ENCODE data around the gene NRBF2. TPM values are rescaled to one million over a fixed set of nuclear protein-coding genes. Genes with fewer than 3 reads are reported as not detected.
"Not testable (repeated sequence)": the region's sequence is repeated elsewhere in the genome, so short reads cannot be mapped to it uniquely, and the experiment has no call there.

NRBF2 gene
- 44.9 and 56.9 TPM in 2 replicates for total RNA-seq (2022)
- Bru-seq, nascent RNA, result percentile 92 among the genes with signal in this experiment
- percentile 85 among the genes with signal in this experiment for BruChase-seq, experiment 1, labeled RNA remaining after a 6-hour chase
- percentile 94 among the genes with signal in this experiment for BruChase-seq, experiment 2, labeled RNA remaining after a 2-hour chase
- long read RNA-seq, transcript NRBF2-201 (4 exons, 1,853 nt), result major isoform, 232 of 256 reads
- long read RNA-seq, partial matches to known transcripts, result 1 of 256 reads
- long read RNA-seq, other reads (novel, unspliced or antisense), result 22 of 256 reads

- DNase-seq (ENCODE audit: unreplicated experiment), result peak; percentile 98
- peaks cover 6% of the 10 kb centered on the region for H3K4me1 Mint-ChIP-seq (ENCODE audit: insufficient read depth, unreplicated experiment)
- intact Hi-C loops (cut with micrococcal nuclease), result loop anchor here (1.0 to 2.0 kb wide), 2 partner anchors 19 to 48 kb away; no protein-coding TSS in a partner anchor
- POLR2A ChIA-PET, result interaction anchor here (0.6 to 7.8 kb wide), 26 partner anchors 8 to 902 kb away, joined by 3 to 154 read pairs (median 4); partner anchors contain the start of genes ADO and EGR2
- peak; percentile 18 for TF ChIP-seq CTCF (IDR thresholded peaks at IDR 0.05; ENCODE audit: unreplicated experiment)
- no TSS peak for BruUV-seq (replicated peaks)
- H3K9me3 Mint-ChIP-seq (ENCODE audit: unreplicated experiment), result no peaks in the 10 kb centered on the region
- no peaks in the 10 kb centered on the region for H3K27me3 Mint-ChIP-seq (ENCODE audit: insufficient read depth, unreplicated experiment)
- H3K4me3 Mint-ChIP-seq (ENCODE audit: unreplicated experiment), result peak within 1 kb of the TSS; percentile 86
- H3K36me3 Mint-ChIP-seq (ENCODE audit: insufficient read depth, unreplicated experiment), result peaks cover 4% of the 10 kb centered on the region
- CTCF ChIA-PET, result interaction anchor here (1.2 to 2.6 kb wide), 5 partner anchors 17 to 43 kb away, joined by 3 to 10 read pairs (median 7); no protein-coding TSS in a partner anchor
- H3K27ac Mint-ChIP-seq (ENCODE audit: low read depth, unreplicated experiment), result peak within 1 kb of the TSS; percentile 86
Measured at GRCh38 chr10:63133056-63133820, at the start of gene NRBF2. Gene NRBF2 (plus strand): TSS chr10:63133328. CDS start chr10:63133471, 143 bp downstream.

GRCh38 chr10:63083406-63083805 lies 49.7 kb upstream of the NRBF2 start:
- H3K4me3 Mint-ChIP-seq (ENCODE audit: unreplicated experiment); DNase-seq (ENCODE audit: unreplicated experiment): not testable (repeated sequence)
- POLR2A ChIA-PET, result interaction anchor here (0.7 to 1.7 kb wide), 3 partner anchors 50 to 473 kb away, joined by 3 to 6 read pairs (median 3); partner anchors contain the start of gene NRBF2

GRCh38 chr10:63083904-63084689 lies 49.0 kb upstream of the NRBF2 start:
- peak; percentile 74 for TF ChIP-seq CTCF (IDR thresholded peaks at IDR 0.05; ENCODE audit: unreplicated experiment)
- Mint-ChIP-seq H3K4me3 (ENCODE audit: unreplicated experiment) (no peak overlapping the region), H3K27me3 (ENCODE audit: insufficient read depth, unreplicated experiment) (no peaks in the 10 kb centered on the region), H3K36me3 (ENCODE audit: insufficient read depth, unreplicated experiment) (no peaks in the 10 kb centered on the region), H3K4me1 (ENCODE audit: insufficient read depth, unreplicated experiment) (no peaks in the 10 kb centered on the region), H3K9me3 (ENCODE audit: unreplicated experiment) (no peaks in the 10 kb centered on the region), H3K27ac (ENCODE audit: low read depth, unreplicated experiment) (no peak overlapping the region)
- BruUV-seq (replicated peaks), result no TSS peak
- intact Hi-C loops (cut with micrococcal nuclease), result loop anchor here (1.0 to 10.0 kb wide), 10 partner anchors 31 to 649 kb away; partner anchors contain the start of gene NRBF2
- CTCF ChIA-PET, result interaction anchor here (0.6 to 7.4 kb wide), 28 partner anchors 9 to 651 kb away, joined by 3 to 60 read pairs (median 4); partner anchors contain the start of gene EGR2
- peak; percentile 82 for DNase-seq (ENCODE audit: unreplicated experiment)
- POLR2A ChIA-PET, result interaction anchor here (0.6 to 1.7 kb wide), 4 partner anchors 49 to 474 kb away, joined by 3 to 6 read pairs (median 3); partner anchors contain the start of gene NRBF2

More at GRCh38 chr10:63083406-63083805, 49.7 kb upstream of the NRBF2 start:
- not testable (repeated sequence) for BruUV-seq (replicated peaks); H3K27ac Mint-ChIP-seq (ENCODE audit: low read depth, unreplicated experiment); H3K9me3 Mint-ChIP-seq (ENCODE audit: unreplicated experiment); H3K4me1 Mint-ChIP-seq (ENCODE audit: insufficient read depth, unreplicated experiment); H3K36me3 Mint-ChIP-seq (ENCODE audit: insufficient read depth, unreplicated experiment); H3K27me3 Mint-ChIP-seq (ENCODE audit: insufficient read depth, unreplicated experiment)
- intact Hi-C loops (cut with micrococcal nuclease), result loop anchor here (10.0 kb wide), 1 partner anchor 649 kb away; no protein-coding TSS in a partner anchor
- CTCF ChIA-PET, result interaction anchor here (0.6 to 7.4 kb wide), 20 partner anchors 10 to 650 kb away, joined by 3 to 60 read pairs (median 4); no protein-coding TSS in a partner anchor
